GM04504 (cell line): ENCODE measurements around the gene NFIB.

Source experiments
- DNase-seq: peaks from one replicate; pipeline ENCODE4 v3.0.0-alpha.2; 2012; ENCODE audit warnings: low read depth

Gene NFIB

GRCh38 chr9:14147738-14148137, 166.2 kb downstream of the NFIB start:
- DNase-seq = no peak

- DNase-seq = no peak
Observed at GRCh38 chr9:14146201-14146874, 167.6 kb downstream of the NFIB start.

- DNase-seq = no peak
Observed at GRCh38 chr9:14144215-14144614, 169.7 kb downstream of the NFIB start.

GRCh38 chr9:14141699-14142098, 172.2 kb downstream of the NFIB start:
- DNase-seq = no peak

GRCh38 chr9:14140096-14140697, 173.7 kb downstream of the NFIB start:
- DNase-seq = no peak

GRCh38 chr9:14139287-14139686, 174.7 kb downstream of the NFIB start:
- no peak for DNase-seq

- DNase-seq = no peak
Observed at GRCh38 chr9:14136646-14137370, 177.1 kb downstream of the NFIB start.

- no peak for DNase-seq
Observed at GRCh38 chr9:14136047-14136635, 177.8 kb downstream of the NFIB start.

- DNase-seq = no peak
Observed at GRCh38 chr9:14135421-14135820, 178.5 kb downstream of the NFIB start.

- no peak for DNase-seq
Observed at GRCh38 chr9:14133394-14133793, 180.5 kb downstream of the NFIB start.

GRCh38 chr9:14132775-14133174, 181.2 kb downstream of the NFIB start:
- no peak for DNase-seq

- DNase-seq = no peak
Observed at GRCh38 chr9:14131356-14132088, 182.4 kb downstream of the NFIB start.

- no peak for DNase-seq
Observed at GRCh38 chr9:14127656-14128055, 186.3 kb downstream of the NFIB start.

- no peak for DNase-seq
Observed at GRCh38 chr9:14119694-14120514, 194.0 kb downstream of the NFIB start.

- DNase-seq = no peak
Observed at GRCh38 chr9:14112226-14112625, 201.7 kb downstream of the NFIB start.

GRCh38 chr9:14111696-14112095, 202.2 kb downstream of the NFIB start:
- DNase-seq = no peak

- DNase-seq = no peak
Observed at GRCh38 chr9:14107977-14108376, 206.0 kb downstream of the NFIB start.

GRCh38 chr9:14107495-14107894, 206.4 kb downstream of the NFIB start:
- no peak for DNase-seq

GRCh38 chr9:14106699-14107098, 207.2 kb downstream of the NFIB start:
- no peak for DNase-seq

- no peak for DNase-seq
Observed at GRCh38 chr9:14104496-14104895, 209.4 kb downstream of the NFIB start.

GRCh38 chr9:14103115-14103514, 210.8 kb downstream of the NFIB start:
- DNase-seq = no peak
